HepG2 (cell line): ENCODE data around the gene SH2D1B. TPM values are rescaled to one million over a fixed set of nuclear protein-coding genes. Genes with fewer than 3 reads are reported as not detected.

Experiments used
- ATAC-seq: fragments of 200-7000 bp; cut with Tn5 transposase; 3 replicates; pipeline ENCODE4 v1.9.1; 2020; ENCODE audit warnings: mild to moderate bottlenecking, moderate library complexity
- BruUV-seq: library from RNA; stranded (reverse); fragments of 400-500 nt; replicated peaks from 2 replicates; lab custom pipeline; 2021; lab: Mats Ljungman, UMichigan
- CTCF ChIA-PET: fragments of 300-600 bp; formaldehyde crosslinking; extraction: SDS; loops from one replicate; lab custom pipeline; 2021; ENCODE audit warnings: low total read pairs, inconsistent platforms, low intra/inter-chr PET ratio; lab: Yijun Ruan, JAX
- POLR2A ChIA-PET: fragments of 350-600 bp; sonication (Branson Sonifier 250); formaldehyde crosslinking; loops from one replicate; lab custom pipeline; 2020; ENCODE audit warnings: antibody characterized with exemption, inconsistent platforms; lab: Yijun Ruan, JAX
- DNase-seq: peaks from one replicate; pipeline ENCODE4 v3.0.0-alpha.2; 2015; ENCODE audit warnings: low spot score
- FAIRE-seq: peaks from 3 replicates; lab custom pipeline; 2011; peaks lifted over from hg19 to GRCh38; lab: Jason Lieb, UNC
- H2AFZ ChIP-seq: one replicate; pipeline ENCODE4 v1.6.1; 2011; ENCODE audit warnings: low read length, inconsistent platforms
- H3K27ac ChIP-seq: fragments of 300-600 bp; 3 replicates; pipeline ENCODE4 v1.8.0; 2011; ENCODE audit warnings: mixed run types, mild to moderate bottlenecking, mixed read lengths, low read length, inconsistent platforms; ENCODE audit not compliant: insufficient read depth; ENCODE audit errors: extremely low read length
- H3K27me3 ChIP-seq, 2 experiments: fragments of 200-600 bp in 1 of 2; 2 replicates in 1 of 2; 3 replicates in 1 of 2; pipeline versions ENCODE4 v1.6.0 to v1.8.0; 2011; ENCODE audit warnings: low read length in 2 of 2, mild to moderate bottlenecking in 2 of 2, moderate library complexity in 2 of 2, inconsistent platforms in 1 of 2; ENCODE audit not compliant: insufficient read depth in 2 of 2, control insufficient read depth in 1 of 2
- H3K36me3 ChIP-seq, 2 experiments: fragments of 200-600 bp in 1 of 2; replicated peaks in 1 of 2; 2 replicates in 1 of 2; 3 replicates in 1 of 2; pipeline versions ENCODE4 v1.5.1 to v1.8.0; 2011; ENCODE audit warnings: low read length in 2 of 2, inconsistent platforms in 1 of 2; ENCODE audit not compliant: insufficient read depth in 2 of 2, control insufficient read depth in 1 of 2
- H3K4me1 ChIP-seq: 2 replicates; pipeline ENCODE4 v1.5.1; 2012; ENCODE audit warnings: low read length, inconsistent platforms; ENCODE audit not compliant: insufficient read depth
- H3K4me2 ChIP-seq: 2 replicates; pipeline ENCODE4 v1.6.0; 2011; ENCODE audit warnings: low read depth, low read length, inconsistent platforms
- H3K4me3 ChIP-seq, 3 experiments: fragments of 200-600 bp in 1 of 3; sonication (generic), shearing (Covaris generic) in 1 of 3; replicated peaks in 1 of 3; 2 replicates each; pipeline ENCODE4 v1.5.1; 2011 to 2016; ENCODE audit warnings: low read length in 3 of 3, inconsistent platforms in 2 of 3, low read depth in 2 of 3, mild to moderate bottlenecking in 2 of 3, control low read depth in 1 of 3, mixed read lengths in 1 of 3; ENCODE audit not compliant: insufficient read depth in 1 of 3
- H3K79me2 ChIP-seq: one replicate; pipeline ENCODE4 v1.6.1; 2011; ENCODE audit warnings: low read length, inconsistent platforms; ENCODE audit not compliant: insufficient read depth
- H3K9ac ChIP-seq: 2 replicates; pipeline ENCODE4 v1.6.0; 2011; ENCODE audit warnings: mild to moderate bottlenecking, low read depth, low read length, inconsistent platforms; ENCODE audit not compliant: insufficient read depth
- H3K9me3 ChIP-seq: 2 replicates; pipeline ENCODE4 v1.5.1; 2012; ENCODE audit warnings: mild to moderate bottlenecking, low read length
- H4K20me1 ChIP-seq: 2 replicates; pipeline ENCODE4 v1.6.0; 2011; ENCODE audit warnings: inconsistent platforms, mild to moderate bottlenecking, low read length, moderate library complexity; ENCODE audit not compliant: insufficient read depth
- CREB1 ChIP-seq, 2 experiments: fragments of 450-650 bp in 1 of 2; IDR thresholded peaks; 2 replicates each; pipeline ENCODE4 v1.6.1; 2016 to 2017; ENCODE audit warnings: control low read depth in 1 of 2, mild to moderate bottlenecking in 1 of 2, missing compliant biosample characterization in 1 of 2, missing genetic modification characterization in 1 of 2
- CREBL2 ChIP-seq: sonication (generic); formaldehyde crosslinking; IDR thresholded peaks from 2 replicates; pipeline ENCODE4 v1.8.1; 2023; ENCODE audit warnings: missing genetic modification reagents, mild to moderate bottlenecking, borderline replicate concordance
- FOXO1 ChIP-seq: sonication (generic); formaldehyde crosslinking; IDR thresholded peaks from 2 replicates; pipeline ENCODE4 v1.4.0; 2020; ENCODE audit warnings: missing genetic modification reagents
- HNRNPH1 ChIP-seq: fragments of 200-400 bp; formaldehyde crosslinking; optimal IDR thresholded peaks from 2 replicates; pipeline ENCODE3; 2017; ENCODE audit warnings: mild to moderate bottlenecking, low read depth, low read length
- IKZF1 ChIP-seq: fragments of 450-650 bp; IDR thresholded peaks from 2 replicates; pipeline ENCODE4 v1.7.1; 2016
- MIXL1 ChIP-seq: IDR thresholded peaks from 2 replicates; pipeline ENCODE4 v1.6.1; 2016
- YEATS2 ChIP-seq: sonication (generic); formaldehyde crosslinking; IDR thresholded peaks from 2 replicates; pipeline ENCODE4 v1.4.0; 2020; ENCODE audit warnings: missing genetic modification reagents, borderline replicate concordance
- ZNF549 ChIP-seq: sonication (generic); formaldehyde crosslinking; IDR thresholded peaks from 2 replicates; pipeline ENCODE4 v1.5.0; 2020; ENCODE audit warnings: missing genetic modification reagents
- ZNF609 ChIP-seq: sonication (generic); formaldehyde crosslinking; IDR thresholded peaks from 2 replicates; pipeline ENCODE4 v1.4.0; 2020; ENCODE audit warnings: mild to moderate bottlenecking, missing genetic modification reagents, borderline replicate concordance
- ZNF768 ChIP-seq: sonication (generic); formaldehyde crosslinking; IDR thresholded peaks from 2 replicates; pipeline ENCODE4 v1.4.0; 2020; ENCODE audit warnings: missing genetic modification reagents
- WGBS: methylation state at CpG from one replicate; pipeline ENCODE4 v1.1.6; 2017; ENCODE audit warnings: low lambda C conversion rate; 5-methylcytosine and 5-hydroxymethylcytosine counted together
- in situ Hi-C: cut with HindIII; loops from 2 replicates; pipeline ENCODE4 v1.10.0; 2017; ENCODE audit warnings: low pct_unique_long_range_greater_than_20kb; ENCODE audit not compliant: extremely low pct_ligation_motif_present
- intact Hi-C: fragments of 100-400 bp; cut with micrococcal nuclease; formaldehyde crosslinking; loops from one replicate; pipeline ENCODE4 v1.10.0; 2022; ENCODE audit not compliant: unreplicated experiment
- polyA plus RNA-seq, 8 experiments: library from polyadenylated mRNA; depleted of rRNA in 3 of 8; stranded (reverse) in 7 of 8; unstranded in 1 of 8; fragments of >200 nt; fragmentation: Illumina TruSeq in 4 of 8; extraction: Trizol in 4 of 8; gene quantifications; 2 replicates each; pipeline versions ENCODE4 v1.2.1 to v1.2.3, GENCODE V29; 2011 to 2016; ENCODE audit warnings: low read depth in 4 of 8, missing spikeins in 1 of 8, mixed read lengths in 1 of 8; ENCODE audit not compliant: insufficient read depth in 1 of 8
- total RNA-seq, 5 experiments: library from RNA; depleted of rRNA; stranded (reverse); fragments of >200 nt; fragmentation: Illumina TruSeq; extraction: Trizol; gene quantifications; 2 replicates each; pipeline ENCODE4 v1.2.3, GENCODE V29; 2016; ENCODE audit warnings: low read depth in 1 of 5

Gene SH2D1B
- total and polyA plus RNA-seq, 2 of the 13 experiments (the other 11 are each of a cell fraction or from before 2014, with no cell fraction given), result not detected

- BruUV-seq, result no TSS peak
- H3K27ac ChIP-seq, result no peak within 1 kb of the TSS
- H2AFZ ChIP-seq, result no peak within 1 kb of the TSS
- no peak within 1 kb of the TSS for H3K4me2 ChIP-seq
- no peak for TF ChIP-seq ZNF768
- no peak for TF ChIP-seq FOXO1
- TF ChIP-seq ZNF549, result no peak
- ATAC-seq, result no peak
- H3K4me1 ChIP-seq, result no peaks in the 10 kb centered on the region
- FAIRE-seq, result no peak
- intact Hi-C loops, result no loop called here
- ChIA-PET POLR2A (no interaction called here), CTCF (no interaction called here)
- H3K27me3 ChIP-seq, result no peaks in the 10 kb centered on the region
- in situ Hi-C loops, result no loop called here
- DNase-seq, result no peak
- no peaks in the 10 kb centered on the region for H3K79me2 ChIP-seq
- no peaks in the 10 kb centered on the region for H4K20me1 ChIP-seq
- H3K9me3 ChIP-seq, result no peaks in the 10 kb centered on the region
- WGBS, result 95% methylated on average over 3 of the region's 3 CpGs
- H3K4me3 ChIP-seq, result no peak within 1 kb of the TSS
- no peak within 1 kb of the TSS for H3K9ac ChIP-seq
- peaks cover 4 to 7% of the 10 kb centered on the region in 2 experiments; a peak in 4 of 5 replicates for H3K36me3 ChIP-seq
These were observed 30.6 kb downstream of the SH2D1B start, which contains the start of gene C1orf226 for GRCh38 chr1:162381383-162381782. Gene C1orf226 (plus strand): TSS chr1:162381728. CDS start chr1:162381902, 174 bp downstream.

- no peak for ATAC-seq
- intact Hi-C loops, result no loop called here
- H3K79me2 ChIP-seq, result no peaks in the 10 kb centered on the region
- H3K9ac ChIP-seq, result no peak overlapping the region
- no peak for DNase-seq
- no peak overlapping the region for H3K4me2 ChIP-seq
- no TSS peak for BruUV-seq
- H3K36me3 ChIP-seq, result peaks cover 4 to 7% of the 10 kb centered on the region in 2 experiments; a peak in 4 of 5 replicates
- 77% methylated on average over 5 of the region's 6 CpGs for WGBS
- ChIA-PET CTCF (no interaction called here), POLR2A (no interaction called here)
- no peak for FAIRE-seq
- H3K4me3 ChIP-seq, result no peak overlapping the region
- no peaks in the 10 kb centered on the region for H3K27me3 ChIP-seq
- in situ Hi-C loops, result no loop called here
- H3K9me3 ChIP-seq, result no peaks in the 10 kb centered on the region
- H3K4me1 ChIP-seq, result no peaks in the 10 kb centered on the region
- H4K20me1 ChIP-seq, result no peaks in the 10 kb centered on the region
- H3K27ac ChIP-seq, result no peak overlapping the region
- H2AFZ ChIP-seq, result no peak overlapping the region
- TF ChIP-seq MIXL1 (CRISPR knock-in tag), result no peak
- TF ChIP-seq HNRNPH1, result no peak
- no peak for TF ChIP-seq CREB1 (IDR thresholded peaks at IDR 0.05)
- TF ChIP-seq CREB1 (CRISPR knock-in tag; IDR thresholded peaks at IDR 0.05), result no peak
- no peak for TF ChIP-seq IKZF1
- TF ChIP-seq CREBL2, result no peak
- no peak for TF ChIP-seq YEATS2 (CRISPR knock-in tag)
- no peak for TF ChIP-seq ZNF609 (CRISPR knock-in tag)
These were observed 31.7 kb downstream of the SH2D1B start for GRCh38 chr1:162380061-162380846.
